ENCODE results near the gene LMTK2.
A peak's percentile ranks its signal among the peaks of the same experiment; 100 is the strongest.

LMTK2 gene

DNA sequence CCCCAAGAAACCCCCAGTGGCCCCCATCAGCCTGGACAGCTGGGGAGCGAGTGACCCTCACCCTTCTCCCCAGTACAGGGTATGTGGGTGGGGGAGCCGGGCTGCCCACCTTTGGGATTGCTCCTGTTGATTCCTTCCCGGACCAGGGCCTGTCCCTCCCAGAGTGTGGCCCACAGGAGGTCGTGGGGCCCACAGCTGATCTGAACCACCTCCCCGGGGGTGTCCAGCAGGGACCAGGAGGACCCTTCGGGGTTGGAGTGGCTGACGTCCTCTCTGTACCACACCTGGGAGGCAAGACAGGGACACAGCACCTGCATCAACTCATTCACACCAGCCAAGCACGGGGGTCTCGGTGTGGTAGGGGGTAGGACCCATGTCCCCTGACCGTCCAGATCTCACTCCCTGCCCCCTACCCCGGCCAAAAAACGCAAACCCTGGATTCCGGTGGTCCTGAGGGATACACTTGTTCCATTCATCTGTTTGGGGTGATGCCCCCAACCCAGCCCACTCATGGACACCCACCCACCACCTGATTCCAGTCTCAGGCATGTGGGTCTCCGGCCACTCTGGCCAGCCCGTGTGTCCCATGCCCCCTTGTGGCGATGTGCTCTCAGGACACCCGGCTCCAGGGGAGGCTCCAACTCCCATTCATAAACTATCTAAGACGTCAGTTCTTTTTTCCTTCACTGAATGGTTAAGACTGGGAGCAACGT, 134.5 kb downstream of the LMTK2 start:
- peak; percentile 52 for DNase-seq

DNA sequence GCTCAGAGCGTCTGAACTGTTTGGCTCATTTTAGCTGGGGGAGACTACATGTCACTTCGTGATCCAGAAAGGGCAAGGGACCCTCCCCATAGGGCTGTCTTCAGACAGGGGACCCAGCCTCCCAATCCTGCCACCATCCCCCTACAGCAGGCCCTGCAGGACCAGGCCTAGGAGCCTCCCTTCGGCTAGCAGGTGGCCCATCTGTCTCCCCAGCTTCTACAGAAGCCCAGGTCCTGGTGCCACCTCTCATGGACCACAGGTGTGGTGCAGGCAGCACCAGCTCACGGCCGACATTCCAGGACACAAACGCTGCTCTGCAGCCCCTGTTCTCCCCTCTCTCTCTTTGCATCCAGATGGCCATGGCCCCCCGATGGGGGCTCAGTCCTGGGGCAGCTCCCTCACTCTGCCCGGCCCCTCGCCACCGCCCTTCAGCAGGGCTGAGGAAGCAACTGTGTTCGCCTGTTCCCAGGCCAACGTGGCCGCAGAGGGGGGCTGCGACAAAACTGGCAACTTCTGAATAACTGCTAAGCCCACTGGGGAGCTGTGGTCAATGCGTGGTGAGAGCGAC, 135.1 kb downstream of the LMTK2 start:
- no peak for DNase-seq

DNA sequence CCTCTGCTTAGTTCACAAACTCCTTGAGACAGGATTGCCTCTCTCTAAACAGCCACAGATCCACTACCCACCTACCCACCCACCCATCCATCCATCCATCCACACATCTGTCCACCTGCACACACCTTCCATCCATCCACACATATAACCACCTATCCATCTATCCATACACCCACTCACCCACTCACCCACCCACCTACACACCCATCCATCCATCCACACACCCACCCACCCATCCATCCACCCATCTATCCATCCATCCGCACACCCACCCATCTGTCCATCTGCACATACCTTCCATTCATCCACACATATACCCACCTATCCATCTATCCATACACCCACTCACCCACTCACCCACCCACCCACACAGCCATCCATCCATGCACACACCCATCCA, 135.7 kb downstream of the LMTK2 start:
- no peak for DNase-seq

DNA sequence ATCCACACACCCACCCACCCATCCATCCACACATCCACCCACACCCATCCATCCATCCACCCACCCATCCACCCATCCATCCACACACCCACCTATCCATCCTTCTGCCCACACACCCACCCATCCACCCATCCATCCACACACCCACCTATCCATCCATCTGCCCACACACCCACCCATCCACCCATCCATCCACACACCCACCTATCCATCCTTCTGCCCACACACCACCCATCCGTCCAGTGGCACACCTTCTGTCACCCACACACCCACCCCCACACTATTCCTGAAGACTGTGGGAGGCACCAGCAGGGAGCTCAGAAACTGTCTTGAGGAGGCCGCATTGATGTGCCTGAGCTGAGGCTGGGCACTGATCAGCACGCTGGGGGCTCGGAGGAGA, 136.3 kb downstream of the LMTK2 start:
- no peak for DNase-seq

DNA sequence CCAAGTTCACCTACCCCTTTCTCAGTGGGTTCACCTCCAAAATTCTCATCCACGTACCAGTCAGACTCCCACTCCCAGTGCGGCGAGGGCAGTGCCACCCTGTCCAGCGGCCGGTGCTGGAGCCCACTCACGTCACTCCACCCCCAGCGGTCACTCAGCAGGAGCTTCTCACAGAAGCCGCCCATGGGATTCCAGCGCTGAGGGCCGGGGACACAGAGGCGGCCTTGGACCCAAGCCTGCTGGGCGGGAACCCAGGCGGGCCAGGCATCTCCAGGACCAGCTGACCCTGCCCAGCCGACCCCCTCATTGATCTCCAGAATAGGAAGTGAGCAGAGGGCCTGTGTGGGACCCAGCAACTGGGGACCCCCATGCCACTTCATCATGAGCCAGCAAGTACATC, 138.2 kb downstream of the LMTK2 start:
- no peak for DNase-seq

DNA sequence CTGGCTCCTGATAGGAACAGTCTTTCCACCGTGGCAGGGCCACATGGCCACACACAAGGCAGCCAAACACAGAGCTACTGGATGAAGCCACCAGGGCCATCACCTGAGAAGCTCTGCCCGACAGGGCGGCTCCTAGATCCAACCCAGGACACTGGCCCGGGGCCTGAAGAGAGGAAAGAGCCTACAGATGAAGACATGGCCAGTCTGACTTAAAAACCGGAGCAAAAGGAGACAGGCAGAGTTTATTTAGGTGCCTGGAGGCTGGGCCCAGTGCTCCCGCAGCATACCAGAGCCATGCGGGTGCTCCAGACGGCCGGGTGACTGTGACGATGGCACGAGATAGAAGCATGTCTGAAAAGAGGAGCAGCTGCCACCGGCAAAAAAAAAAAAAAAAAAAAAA, 141.5 kb downstream of the LMTK2 start:
- no peak for DNase-seq

DNA sequence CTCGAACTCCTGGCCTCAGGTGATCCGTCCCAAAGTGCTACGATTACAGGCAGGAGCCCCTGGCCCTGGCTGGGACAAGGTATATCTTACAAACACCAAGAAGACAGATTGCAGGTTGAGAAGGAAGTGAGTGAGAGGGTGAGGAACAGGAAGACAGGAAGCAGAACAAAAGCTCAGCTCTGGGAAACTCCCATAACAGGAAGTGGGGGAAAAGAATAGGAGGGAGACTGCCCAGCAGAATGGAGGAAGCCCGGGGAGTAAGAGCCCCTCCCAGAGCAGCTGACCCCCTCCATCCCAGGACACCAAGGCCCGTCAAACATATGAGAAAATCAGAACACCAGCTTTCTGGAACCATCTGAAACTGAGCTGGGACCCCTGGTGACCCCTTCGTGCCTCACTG, 142.4 kb downstream of the LMTK2 start:
- DNase-seq = no peak

DNA sequence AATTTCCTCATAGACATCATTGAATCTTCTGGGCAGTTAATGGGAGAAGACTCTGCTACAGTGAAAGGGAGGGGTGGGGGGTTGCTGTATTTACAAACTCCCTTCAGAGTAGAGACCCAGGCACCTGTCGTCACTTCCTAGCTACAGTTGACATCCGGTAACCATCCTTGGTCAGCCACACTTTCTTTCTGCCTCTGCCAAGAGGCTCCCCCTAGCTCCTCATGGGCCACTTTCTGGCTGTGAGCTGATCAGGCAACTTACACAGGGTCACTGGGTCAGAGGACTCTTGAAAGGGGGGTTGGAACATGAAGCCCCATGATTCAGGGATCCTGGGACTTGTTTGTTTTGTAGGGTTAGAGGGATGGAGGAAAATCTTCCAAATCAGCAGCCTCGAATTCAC, 144.1 kb downstream of the LMTK2 start:
- DNase-seq = peak; percentile 59

DNA sequence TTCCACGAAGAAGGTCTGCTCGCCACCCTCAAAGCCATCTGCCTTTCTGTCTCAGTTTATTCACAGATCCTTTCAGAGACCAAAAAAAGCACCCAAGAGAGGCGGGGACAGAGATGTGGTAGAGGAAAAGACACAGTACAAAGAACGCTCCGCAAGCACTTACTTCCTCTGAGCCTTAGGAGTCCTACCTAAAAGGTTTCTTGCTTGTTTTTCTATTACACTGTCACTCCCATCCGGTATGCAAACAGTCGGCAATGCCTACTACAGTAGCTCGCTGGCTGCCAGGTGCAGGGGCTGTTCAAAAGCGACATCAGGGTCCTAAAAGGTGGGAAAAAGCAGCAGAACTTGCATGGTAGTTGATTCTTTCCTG, 144.6 kb downstream of the LMTK2 start:
- peak; percentile 23 for DNase-seq

DNA sequence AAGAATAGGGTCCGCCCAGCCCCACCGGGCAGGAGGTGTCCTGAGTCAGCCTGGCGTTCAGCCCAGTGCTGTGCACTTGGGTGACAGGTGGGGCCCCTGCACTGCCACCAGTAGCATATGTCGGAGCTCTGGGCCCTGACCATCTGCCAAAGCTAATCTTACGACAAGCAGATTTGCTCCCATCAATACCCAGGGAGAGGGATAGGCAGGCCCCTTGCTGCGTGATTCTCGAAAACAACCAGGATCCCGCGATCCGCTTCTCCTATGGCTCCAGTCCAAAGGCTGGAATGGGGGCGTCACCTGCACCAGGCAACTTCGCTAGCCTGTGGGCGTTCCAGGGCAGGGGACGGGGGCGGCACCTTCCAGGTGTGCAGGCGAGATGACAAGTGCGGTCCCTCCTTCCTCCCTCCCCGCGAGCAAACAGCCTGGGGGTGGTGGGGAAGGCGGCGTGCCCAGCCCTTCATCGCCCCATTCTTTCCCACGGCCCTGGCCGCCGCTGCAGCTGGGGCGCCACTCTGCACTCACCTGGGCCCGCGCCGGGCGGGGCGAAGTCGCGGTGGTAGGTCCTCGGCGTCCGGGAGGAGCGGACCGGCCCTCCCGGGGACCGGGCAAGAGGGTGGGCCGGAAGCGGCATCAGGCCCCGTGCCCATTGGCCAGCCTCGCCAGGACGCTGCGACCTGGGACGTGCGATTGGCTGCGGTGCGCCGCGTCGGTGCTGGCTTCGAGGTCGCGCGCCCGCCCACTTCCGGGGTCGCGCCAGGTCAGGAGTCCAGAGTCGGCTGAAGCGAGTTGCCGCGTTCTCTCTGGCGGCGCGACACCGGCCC, 145.2 kb downstream of the LMTK2 start, which contains the start of gene TECPR1:
Gene TECPR1, minus strand, starts transcription at position 632 of the 824 bp plus-strand sequence. CDS start 6,086 bp downstream, outside the sequence.
- DNase-seq = peak; percentile 91

DNA sequence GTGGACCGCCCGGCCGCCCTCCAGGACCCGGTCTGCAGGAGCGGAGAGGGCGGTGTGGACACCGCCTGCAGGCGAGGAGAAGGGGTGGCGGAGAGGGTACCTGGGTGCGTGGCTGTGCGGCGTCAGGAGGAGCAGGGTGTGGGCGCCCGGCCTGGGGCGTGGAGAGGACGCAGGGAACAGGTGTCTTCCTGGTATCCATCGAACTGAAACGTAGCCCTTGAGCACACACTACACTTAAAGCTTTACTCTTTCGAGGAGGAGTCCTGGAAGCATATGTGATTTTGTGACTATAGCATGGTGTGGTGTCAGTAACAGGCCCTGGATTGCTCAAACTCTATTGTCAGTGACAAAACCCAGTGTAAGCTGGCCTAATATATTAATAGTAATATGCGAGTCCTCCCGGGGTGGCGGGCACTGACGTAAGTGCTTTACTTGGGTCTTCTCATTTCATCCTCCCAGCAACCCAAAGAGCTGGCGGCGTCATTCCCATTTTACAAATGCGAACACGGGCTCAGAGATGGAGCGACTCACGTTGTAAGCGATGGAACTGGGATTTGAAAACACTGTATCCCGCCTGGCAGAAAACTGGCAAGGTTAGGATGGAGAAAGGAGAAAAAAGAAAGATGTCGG, 145.9 kb downstream of the LMTK2 start:
- no peak for DNase-seq

DNA sequence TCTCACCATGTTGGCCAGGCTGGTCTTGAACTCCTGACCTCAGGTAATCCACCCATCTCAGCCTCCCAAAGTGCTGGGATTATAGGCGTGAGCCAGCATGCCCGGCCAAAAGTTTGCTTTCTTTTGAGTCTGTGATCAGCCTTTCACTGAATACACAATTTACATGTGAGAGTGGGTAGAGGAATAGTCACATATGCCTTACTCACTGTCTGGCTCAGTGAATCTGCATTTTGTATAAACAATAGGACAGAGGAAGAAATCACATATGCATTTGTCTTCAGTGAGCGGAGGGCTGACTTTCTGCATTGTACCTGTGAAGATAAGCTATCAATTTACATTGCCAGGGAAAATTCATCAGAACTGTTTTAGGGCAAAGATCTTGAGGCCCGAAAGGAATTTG, 147.9 kb downstream of the LMTK2 start:
- no peak for DNase-seq

DNA sequence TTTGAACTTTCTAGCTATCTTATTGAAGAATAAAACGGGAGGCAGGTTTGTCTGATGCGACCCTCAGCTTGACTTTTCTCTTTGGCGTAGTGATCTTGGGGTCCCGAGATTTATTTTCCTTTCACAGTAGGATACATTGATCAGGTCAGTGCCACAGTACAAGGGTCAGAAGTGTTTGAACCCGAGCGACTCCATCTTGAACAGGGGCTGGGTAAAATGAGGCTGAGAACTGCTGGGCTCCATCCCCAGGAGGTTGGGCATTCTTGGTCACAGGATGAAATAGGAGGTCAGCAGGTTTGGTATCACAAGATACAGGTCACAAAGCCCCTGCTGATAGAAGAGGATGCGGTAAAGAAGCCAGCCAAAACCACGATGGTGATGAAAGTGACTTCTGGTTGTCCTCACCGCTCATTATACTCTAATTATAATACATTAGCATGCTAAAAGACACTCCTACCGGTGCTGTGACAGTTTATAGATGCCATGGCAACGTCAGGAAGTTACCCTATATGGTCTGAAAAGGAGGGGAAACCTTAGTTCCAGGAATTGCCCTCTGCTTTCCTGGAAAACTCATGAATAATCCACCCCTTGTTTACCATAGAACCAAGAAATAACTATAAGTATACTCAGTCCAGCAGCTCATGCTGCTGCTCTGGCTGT, 148.4 kb downstream of the LMTK2 start:
- peak; percentile 26 for DNase-seq

DNA sequence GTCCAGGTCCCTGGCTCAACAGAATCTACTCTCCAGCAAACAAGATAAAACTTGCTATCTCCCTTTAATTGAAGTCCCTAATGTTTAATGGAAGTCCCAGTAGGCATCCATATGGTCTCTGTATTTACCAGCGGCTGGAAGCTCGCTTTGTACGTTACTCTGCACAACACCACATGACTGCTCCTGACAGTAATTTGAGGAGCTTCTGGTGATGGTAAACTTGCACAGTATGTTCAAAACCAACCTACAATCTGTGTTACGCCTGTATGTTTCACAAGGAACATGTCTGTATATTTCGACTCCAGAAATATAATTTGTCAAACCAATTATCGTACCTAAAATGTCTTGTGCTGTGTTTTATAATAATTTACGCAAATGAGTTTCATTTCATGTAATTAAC, 149.8 kb downstream of the LMTK2 start:
- no peak for DNase-seq

DNA sequence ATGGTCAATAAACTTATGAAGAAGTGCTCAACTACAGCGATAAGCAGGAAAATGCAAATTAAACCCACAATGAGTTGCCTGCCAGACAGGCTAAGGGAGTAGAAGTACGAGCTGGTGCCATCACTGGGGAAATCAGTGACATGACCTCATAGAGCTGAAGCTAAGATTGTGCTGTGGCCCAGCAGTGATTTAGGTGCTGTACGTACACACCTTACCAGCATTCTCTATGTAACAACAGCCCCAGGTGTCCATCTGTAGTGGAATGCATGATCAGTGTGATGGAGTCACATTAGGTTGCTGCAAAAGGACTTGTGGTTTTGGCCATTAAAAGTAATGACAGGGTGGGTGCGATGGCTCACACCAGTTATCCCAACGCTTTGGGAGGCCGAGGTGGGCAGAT, 151.0 kb downstream of the LMTK2 start:
- DNase-seq = no peak
